DND-41 (cell line): ENCODE data around the gene UBE3C.

ENCODE experiments used
- EZH2 ChIP-seq: IDR thresholded peaks from 3 replicates; pipeline ENCODE4 v1.6.1; 2012; ENCODE audit warnings: borderline replicate concordance, low read depth, mild to moderate bottlenecking, moderate library complexity, low read length, inconsistent platforms; ENCODE audit not compliant: severe bottlenecking
- TF ChIP-seq, protein P1 (sequence below): IDR thresholded peaks from 2 replicates; pipeline ENCODE4 v1.5.1; 2012; ENCODE audit warnings: borderline replicate concordance, low read length, moderate library complexity, mild to moderate bottlenecking; ENCODE audit not compliant: poor library complexity, severe bottlenecking; ENCODE audit errors: extremely low read depth

DNA sequence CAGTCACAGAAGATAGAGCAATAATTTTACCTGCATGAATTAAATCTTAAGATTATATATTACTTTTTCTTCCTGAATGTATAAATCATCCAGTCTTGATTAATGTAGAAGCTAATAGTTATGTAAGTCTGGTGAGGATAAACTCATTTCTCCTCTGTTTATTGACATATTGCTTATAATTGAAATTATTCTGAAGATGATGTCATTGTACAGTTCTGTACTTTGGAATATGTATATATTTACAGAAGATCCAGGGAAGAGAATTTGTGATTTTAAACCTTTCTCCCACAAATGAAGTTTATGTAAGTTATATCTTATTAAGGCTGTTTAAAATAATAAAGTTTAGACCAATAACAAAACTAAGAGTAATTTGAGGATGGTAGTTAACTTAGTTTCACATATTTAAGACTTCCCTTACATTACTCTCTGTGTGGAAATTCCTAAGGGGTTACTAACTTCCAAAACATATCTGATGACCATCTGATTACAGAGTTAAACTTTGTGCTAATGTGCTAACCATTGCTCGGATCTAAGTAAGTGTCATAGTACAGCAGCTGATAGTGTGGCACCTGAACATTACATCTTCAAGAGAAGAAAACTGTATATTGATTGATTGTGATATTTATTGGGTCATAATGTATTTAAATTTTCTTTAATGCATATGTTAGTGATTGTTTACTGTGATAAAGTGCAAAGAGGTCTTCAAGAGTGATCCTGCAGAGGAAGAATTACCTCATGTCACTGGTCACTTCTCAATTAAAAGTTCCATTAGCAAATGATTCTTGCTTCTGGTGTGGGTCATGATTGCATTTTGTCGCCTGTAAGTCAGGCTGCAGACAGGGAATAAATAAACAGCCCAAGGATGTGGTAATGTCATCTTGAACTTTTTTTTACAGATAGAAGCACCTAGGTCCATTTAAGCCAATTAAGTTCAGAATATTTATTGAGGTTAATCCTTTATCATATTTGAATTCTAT is 96.9 kb downstream of the UBE3C start:
- TF ChIP-seq EZH2: no peak
- TF ChIP-seq, protein P1, sequence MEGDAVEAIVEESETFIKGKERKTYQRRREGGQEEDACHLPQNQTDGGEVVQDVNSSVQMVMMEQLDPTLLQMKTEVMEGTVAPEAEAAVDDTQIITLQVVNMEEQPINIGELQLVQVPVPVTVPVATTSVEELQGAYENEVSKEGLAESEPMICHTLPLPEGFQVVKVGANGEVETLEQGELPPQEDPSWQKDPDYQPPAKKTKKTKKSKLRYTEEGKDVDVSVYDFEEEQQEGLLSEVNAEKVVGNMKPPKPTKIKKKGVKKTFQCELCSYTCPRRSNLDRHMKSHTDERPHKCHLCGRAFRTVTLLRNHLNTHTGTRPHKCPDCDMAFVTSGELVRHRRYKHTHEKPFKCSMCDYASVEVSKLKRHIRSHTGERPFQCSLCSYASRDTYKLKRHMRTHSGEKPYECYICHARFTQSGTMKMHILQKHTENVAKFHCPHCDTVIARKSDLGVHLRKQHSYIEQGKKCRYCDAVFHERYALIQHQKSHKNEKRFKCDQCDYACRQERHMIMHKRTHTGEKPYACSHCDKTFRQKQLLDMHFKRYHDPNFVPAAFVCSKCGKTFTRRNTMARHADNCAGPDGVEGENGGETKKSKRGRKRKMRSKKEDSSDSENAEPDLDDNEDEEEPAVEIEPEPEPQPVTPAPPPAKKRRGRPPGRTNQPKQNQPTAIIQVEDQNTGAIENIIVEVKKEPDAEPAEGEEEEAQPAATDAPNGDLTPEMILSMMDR: no peak
